ENCODE results near the gene TLE1.

- TF ChIP-seq REST (IDR thresholded peaks at IDR 0.05; ENCODE audit: insufficient read depth in 1 of 2, low read depth in 2 of 2, low read length in 2 of 2) (no peak), POLR2AphosphoS5 (IDR thresholded peaks at IDR 0.05; ENCODE audit: low read depth, low read length) (no peak), SIN3A (IDR thresholded peaks at IDR 0.05; ENCODE audit: borderline replicate concordance, insufficient read depth, low read length) (no peak), FOXP2 (optimal IDR thresholded peaks at IDR 0.05; ENCODE audit: borderline replicate concordance, extremely low read depth, extremely low read length, insufficient read depth) (no peak)
These were observed 91.2 kb downstream of the TLE1 start for GRCh38 chr9:81598123-81598497.

Measured in PFSK-1 (cell line).